Ascending aorta (tissue), 2 donors: Measurements from ENCODE around the gene NELFE. TPM values are rescaled to one million over a fixed set of nuclear protein-coding genes. Genes with fewer than 3 reads are reported as not detected.

Experiments used
- DNase-seq, 2 donors: peaks; one replicate each; pipeline ENCODE4 v3.0.0-alpha.2; 2019; ENCODE audit warnings: low spot score in 2 of 2
- H3K27ac ChIP-seq, 2 donors: fragments of 200-600 bp; sonication (generic); one replicate each; pipeline ENCODE4 v1.5.1; 2016 to 2017; ENCODE audit warnings: mild to moderate bottlenecking in 1 of 2
- H3K27me3 ChIP-seq: fragments of 200-600 bp; sonication (generic); one replicate; pipeline ENCODE4 v1.5.1; 2017
- H3K36me3 ChIP-seq, 2 donors: fragments of 200-600 bp; sonication (generic); one replicate each; pipeline ENCODE4 v1.5.1; 2016
- H3K4me1 ChIP-seq, 2 donors: fragments of 200-600 bp; sonication (generic); one replicate each; pipeline ENCODE4 v1.5.1; 2016 to 2017; ENCODE audit warnings: mild to moderate bottlenecking in 1 of 2
- H3K4me3 ChIP-seq, 2 donors: fragments of 200-600 bp; sonication (generic); one replicate each; pipeline ENCODE4 v1.5.1; 2016 to 2017; ENCODE audit warnings: mild to moderate bottlenecking in 1 of 2
- H3K9me3 ChIP-seq, 2 donors: fragments of 200-600 bp; sonication (generic); one replicate each; pipeline ENCODE4 v1.5.1; 2016
- CTCF ChIP-seq, 3 experiments: fragments of 200-600 bp in 2 of 3; fragments of 450-650 bp in 1 of 3; sonication (generic) in 2 of 3; IDR thresholded peaks; one replicate each; pipeline ENCODE4 v1.5.1; 2016 to 2019; ENCODE audit warnings: antibody characterized with exemption in 3 of 3, mild to moderate bottlenecking in 1 of 3, moderate library complexity in 1 of 3
- intact Hi-C: fragments of 100-400 bp; cut with DNase I; formaldehyde crosslinking; loops from one replicate; pipeline ENCODE4 v1.15.1; 2023
- total RNA-seq: library from RNA; depleted of rRNA; stranded (reverse); fragments of >200 nt; gene quantifications from one replicate; pipeline ENCODE4 v1.1.0, GENCODE V29; 2016

Gene NELFE
- total RNA-seq, 1 donor from 2014 or later, result 208 TPM

- no peak overlapping the region for H3K27ac ChIP-seq
- no peak overlapping the region for H3K4me3 ChIP-seq
- no peak for DNase-seq
- no peaks in the 10 kb centered on the region for H3K9me3 ChIP-seq
- no peak for TF ChIP-seq CTCF (IDR thresholded peaks at IDR 0.05)
- intact Hi-C loops, result loop anchor here (5.0 kb wide), 1 partner anchor 268 kb away; the partner anchor contains the start of gene LY6G5C
- peaks cover 3 to 12% of the 10 kb centered on the region in 2 donors for H3K4me1 ChIP-seq
- peaks cover 23 to 34% of the 10 kb centered on the region in 2 donors for H3K36me3 ChIP-seq
- no peaks in the 10 kb centered on the region for H3K27me3 ChIP-seq
Measured at GRCh38 chr6:31949926-31950548, 8.7 kb downstream of the NELFE start.

- Histone ChIP-seq H3K27ac (no peak overlapping the region), H3K36me3 (peaks cover 12 to 23% of the 10 kb centered on the region in 2 donors), H3K9me3 (no peaks in the 10 kb centered on the region), H3K4me1 (peaks cover 3 to 16% of the 10 kb centered on the region in 2 donors), H3K27me3 (no peaks in the 10 kb centered on the region), H3K4me3 (no peak overlapping the region)
- intact Hi-C loops, result no loop called here
- DNase-seq, result no peak
- TF ChIP-seq CTCF (IDR thresholded peaks at IDR 0.05), result no peak
Measured at GRCh38 chr6:31948753-31949413, 9.9 kb downstream of the NELFE start.

GRCh38 chr6:31948306-31948705, 10.5 kb downstream of the NELFE start:
- no peak for TF ChIP-seq CTCF (IDR thresholded peaks at IDR 0.05)
- Histone ChIP-seq H3K4me3 (no peak overlapping the region), H3K27me3 (no peaks in the 10 kb centered on the region), H3K36me3 (peaks cover 6 to 17% of the 10 kb centered on the region in 2 donors), H3K4me1 (peaks cover 3 to 16% of the 10 kb centered on the region in 2 donors), H3K9me3 (no peaks in the 10 kb centered on the region), H3K27ac (no peak overlapping the region)
- DNase-seq, result no peak
- intact Hi-C loops, result no loop called here

- H3K27ac ChIP-seq, result no peak overlapping the region
- H3K4me3 ChIP-seq, result no peak overlapping the region
- H3K27me3 ChIP-seq, result no peaks in the 10 kb centered on the region
- DNase-seq, result no peak
- H3K9me3 ChIP-seq, result no peaks in the 10 kb centered on the region
- H3K36me3 ChIP-seq, result peaks cover 2 to 13% of the 10 kb centered on the region in 2 donors
- intact Hi-C loops, result no loop called here
- no peak for TF ChIP-seq CTCF (IDR thresholded peaks at IDR 0.05)
- peaks cover 3 to 16% of the 10 kb centered on the region in 2 donors for H3K4me1 ChIP-seq
Measured at GRCh38 chr6:31947864-31948263, 10.9 kb downstream of the NELFE start.

- no peak overlapping the region for H3K4me3 ChIP-seq
- H3K9me3 ChIP-seq, result no peaks in the 10 kb centered on the region
- H3K27ac ChIP-seq, result peak overlapping the region in 1 of 2 donors; percentile 91
- H3K27me3 ChIP-seq, result no peaks in the 10 kb centered on the region
- peaks cover 3 to 16% of the 10 kb centered on the region in 2 donors for H3K4me1 ChIP-seq
- no peak for TF ChIP-seq CTCF (IDR thresholded peaks at IDR 0.05)
- DNase-seq, result no peak
- peaks cover 0 to 10% of the 10 kb centered on the region in 2 donors for H3K36me3 ChIP-seq
- intact Hi-C loops, result no loop called here
Measured at GRCh38 chr6:31947070-31947675, 11.6 kb downstream of the NELFE start.
